AG08395 (cell line): ENCODE data around the gene FOXF1.
A peak's percentile ranks its signal among the peaks of the same experiment; 100 is the strongest.

Source experiments
- DNase-seq: peaks from one replicate; pipeline ENCODE4 v3.0.0; 2012; ENCODE audit warnings: mixed read lengths, low spot score

FOXF1 gene

DNA sequence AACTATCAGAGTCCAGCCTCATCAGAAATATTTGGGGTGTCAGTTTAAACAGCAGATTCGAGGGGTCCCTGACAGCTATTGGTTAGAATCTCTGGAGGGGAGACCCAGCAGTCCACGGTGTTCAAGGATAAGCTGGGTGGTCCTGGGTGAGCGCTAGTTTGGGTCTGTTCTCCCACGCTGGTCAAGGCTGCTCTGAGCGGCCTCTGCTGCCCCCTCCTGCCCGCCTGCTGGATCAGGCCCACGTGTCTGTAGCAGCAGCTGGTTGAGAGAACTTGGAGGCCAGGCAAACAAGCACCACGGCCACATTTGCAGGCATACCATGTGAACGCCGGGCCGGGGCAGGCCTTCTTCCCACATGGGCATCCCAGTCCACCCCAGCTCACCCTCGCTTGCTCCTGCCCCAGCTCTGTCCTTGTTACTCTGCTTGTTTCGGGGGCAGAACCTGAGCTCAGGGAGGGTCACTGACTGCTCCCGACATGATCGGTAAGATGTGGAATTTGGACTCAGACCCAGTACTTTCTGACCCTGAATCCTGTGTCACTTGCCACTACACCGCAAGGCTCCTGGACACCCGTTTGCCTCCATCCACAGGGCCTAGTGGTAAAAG, 7.4 kb downstream of the FOXF1 start:
- DNase-seq, result peak; percentile 82

- no peak for DNase-seq
Observed at GRCh38 chr16:86519007-86519648, 8.8 kb downstream of the FOXF1 start.

DNA sequence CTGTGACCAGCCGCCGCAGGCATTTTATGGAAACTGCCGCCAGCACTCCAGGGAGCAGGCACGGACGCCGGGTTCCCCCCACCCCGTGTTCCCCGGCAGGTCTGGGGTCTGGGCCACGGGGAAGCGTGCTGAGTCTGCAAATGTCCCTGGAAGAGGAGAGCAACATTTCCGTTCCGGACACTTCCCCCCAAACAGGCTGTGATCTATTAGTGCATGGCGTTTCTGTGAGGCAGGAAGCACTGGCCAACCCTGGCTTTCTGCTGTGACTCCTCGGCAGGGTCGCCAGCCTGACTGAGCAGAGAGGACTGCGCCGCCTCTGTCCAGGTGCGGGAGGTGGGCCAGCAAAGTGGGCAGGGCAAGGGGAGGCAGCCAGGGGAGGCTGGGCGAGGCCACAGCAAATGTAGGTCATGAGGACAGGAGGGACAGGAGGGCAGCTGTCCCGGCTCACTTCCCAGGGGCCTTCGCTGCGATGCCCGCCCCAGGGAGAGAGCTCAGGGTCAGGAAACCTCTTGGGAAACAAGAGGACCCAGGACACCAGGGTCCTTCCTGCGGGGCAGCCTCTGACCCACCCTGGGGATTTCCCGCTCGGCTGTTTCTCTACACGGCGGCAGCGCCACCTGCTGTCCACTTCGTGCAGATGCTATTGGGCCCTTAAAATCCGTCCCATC, 9.5 kb downstream of the FOXF1 start:
- peak; percentile 76 for DNase-seq

- no peak for DNase-seq
Observed at GRCh38 chr16:86520317-86521210, 10.2 kb downstream of the FOXF1 start.

GRCh38 chr16:86521236-86522197, 11.2 kb downstream of the FOXF1 start:
- no peak for DNase-seq

DNA sequence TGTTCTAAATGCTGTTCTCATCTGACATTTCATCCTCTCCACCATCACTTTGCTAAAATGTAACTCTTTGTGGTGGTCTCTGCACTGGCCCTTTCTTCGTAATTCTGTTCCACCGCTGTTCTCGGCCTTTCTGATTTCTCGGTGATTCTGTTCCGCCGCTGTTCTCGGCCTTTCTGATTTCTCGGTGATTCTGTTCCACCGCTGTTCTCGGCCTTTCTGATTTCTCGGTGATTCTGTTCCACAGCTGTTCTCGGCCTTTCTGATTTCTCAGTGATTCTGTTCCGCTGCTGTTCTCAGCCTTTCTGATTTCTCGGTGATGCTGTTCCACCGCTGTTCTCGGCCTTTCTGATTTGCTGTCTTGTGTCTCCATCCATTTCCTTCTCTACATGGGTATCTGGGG, 12.3 kb downstream of the FOXF1 start:
- DNase-seq, result no peak

GRCh38 chr16:86523166-86523740, 12.9 kb downstream of the FOXF1 start:
- DNase-seq, result no peak

DNA sequence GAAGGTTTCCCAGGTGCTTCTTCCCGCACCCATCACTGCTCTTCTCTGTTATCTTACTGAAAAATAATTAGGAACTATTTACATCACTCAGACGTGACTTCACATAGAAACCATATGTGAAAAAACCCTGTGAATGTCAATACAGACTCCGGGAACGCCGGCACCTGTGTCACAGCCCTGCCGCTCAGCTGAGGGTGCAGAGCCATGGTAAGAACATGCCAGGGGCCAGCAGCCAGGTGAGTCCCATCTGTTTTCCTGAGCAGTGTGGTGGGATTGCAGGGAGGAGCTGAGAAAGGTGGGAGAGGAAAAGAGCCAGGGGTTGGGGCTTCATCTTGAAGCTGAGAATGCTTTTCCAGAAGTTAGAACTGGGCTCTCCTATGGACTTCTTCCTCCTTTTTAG, 13.7 kb downstream of the FOXF1 start:
- no peak for DNase-seq

DNA sequence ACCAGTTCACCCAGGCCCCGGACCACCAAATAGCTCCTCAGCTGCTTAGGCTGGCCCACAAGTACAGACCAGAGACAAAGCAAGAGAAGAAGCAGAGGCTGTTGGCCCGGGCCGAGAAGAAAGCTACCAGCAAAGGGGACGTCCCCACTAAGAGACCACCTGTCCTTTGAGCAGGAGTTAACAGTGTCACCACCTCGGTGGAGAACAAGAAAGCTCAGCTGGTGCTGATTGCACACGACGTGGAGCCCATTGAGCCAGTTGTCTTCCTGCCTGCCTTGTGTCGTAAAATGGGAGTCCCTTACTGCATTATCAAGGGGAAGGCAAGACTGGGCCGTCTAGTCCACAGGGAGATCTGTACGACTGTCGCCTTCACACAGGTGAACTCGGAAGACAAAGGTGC, 15.4 kb downstream of the FOXF1 start:
- no peak for DNase-seq

DNA sequence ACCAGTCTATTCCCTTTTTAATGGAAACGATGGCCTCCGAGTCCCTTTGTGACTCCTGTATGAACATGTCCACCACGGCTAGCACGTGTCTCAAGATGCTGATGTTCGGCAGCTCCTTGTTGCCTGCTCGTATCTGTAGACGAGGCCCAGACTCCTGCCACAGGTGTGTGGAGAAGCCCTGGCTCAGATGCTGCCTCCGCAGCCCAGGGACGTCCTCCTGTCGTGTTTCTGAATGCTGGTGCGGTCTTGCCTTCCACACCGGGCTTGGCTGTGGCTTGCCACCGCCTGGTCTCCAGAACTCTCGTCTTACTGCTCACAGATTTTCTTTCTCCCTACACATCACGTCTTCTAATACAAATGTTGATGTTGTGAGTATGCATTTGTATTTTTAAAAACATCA, 17.0 kb downstream of the FOXF1 start:
- no peak for DNase-seq

- DNase-seq, result no peak
Observed at GRCh38 chr16:86528061-86528929, 18.0 kb downstream of the FOXF1 start.

- DNase-seq, result no peak
Observed at GRCh38 chr16:86529160-86529559, 18.8 kb downstream of the FOXF1 start.

DNA sequence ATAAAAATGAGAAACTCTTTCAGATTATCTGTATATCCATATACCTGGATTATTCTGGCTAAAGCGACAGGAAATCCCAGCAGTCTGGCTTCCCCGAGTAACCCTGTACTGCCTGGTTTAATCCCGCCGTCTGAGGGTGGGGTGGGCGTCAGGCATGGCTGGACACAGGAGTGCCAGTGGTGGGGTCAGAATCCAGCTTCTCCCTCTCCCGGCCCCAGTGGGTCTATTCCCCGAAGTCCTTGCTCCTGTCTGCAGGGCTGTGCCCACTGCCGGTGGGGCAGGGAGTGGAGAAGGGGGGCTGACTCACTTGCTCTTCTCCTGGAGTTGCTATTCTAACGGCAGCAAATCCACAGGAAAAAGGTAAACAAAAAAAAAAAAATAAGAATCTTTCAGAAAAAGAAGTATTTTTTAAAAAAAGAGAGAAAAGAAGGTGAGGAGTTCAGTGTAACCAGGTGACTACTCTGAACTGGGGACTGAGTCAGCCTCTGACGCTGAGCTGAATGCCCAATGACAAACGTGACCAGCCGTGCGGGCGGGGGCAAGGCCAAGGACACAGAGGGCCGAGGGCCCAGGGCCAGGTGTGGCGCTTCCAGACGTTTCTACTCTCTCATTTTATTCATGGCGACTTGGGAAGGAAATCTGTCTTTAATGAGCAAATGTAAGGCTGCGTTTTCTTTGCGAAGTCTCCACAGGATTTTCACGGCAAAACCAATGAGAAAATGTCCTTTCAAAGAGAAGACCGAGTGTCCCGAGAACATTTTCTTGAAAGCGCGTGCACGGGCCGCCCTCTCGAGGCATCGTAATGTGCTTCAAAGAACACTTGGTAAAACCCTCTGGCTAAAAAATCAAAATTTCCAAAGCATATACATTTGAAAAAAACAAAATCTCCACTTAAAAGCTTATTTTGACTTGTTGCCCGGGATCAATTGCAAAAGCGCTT, 20.2 kb downstream of the FOXF1 start:
- DNase-seq, result no peak

GRCh38 chr16:86531191-86531545, 20.8 kb downstream of the FOXF1 start:
- DNase-seq, result no peak

DNA sequence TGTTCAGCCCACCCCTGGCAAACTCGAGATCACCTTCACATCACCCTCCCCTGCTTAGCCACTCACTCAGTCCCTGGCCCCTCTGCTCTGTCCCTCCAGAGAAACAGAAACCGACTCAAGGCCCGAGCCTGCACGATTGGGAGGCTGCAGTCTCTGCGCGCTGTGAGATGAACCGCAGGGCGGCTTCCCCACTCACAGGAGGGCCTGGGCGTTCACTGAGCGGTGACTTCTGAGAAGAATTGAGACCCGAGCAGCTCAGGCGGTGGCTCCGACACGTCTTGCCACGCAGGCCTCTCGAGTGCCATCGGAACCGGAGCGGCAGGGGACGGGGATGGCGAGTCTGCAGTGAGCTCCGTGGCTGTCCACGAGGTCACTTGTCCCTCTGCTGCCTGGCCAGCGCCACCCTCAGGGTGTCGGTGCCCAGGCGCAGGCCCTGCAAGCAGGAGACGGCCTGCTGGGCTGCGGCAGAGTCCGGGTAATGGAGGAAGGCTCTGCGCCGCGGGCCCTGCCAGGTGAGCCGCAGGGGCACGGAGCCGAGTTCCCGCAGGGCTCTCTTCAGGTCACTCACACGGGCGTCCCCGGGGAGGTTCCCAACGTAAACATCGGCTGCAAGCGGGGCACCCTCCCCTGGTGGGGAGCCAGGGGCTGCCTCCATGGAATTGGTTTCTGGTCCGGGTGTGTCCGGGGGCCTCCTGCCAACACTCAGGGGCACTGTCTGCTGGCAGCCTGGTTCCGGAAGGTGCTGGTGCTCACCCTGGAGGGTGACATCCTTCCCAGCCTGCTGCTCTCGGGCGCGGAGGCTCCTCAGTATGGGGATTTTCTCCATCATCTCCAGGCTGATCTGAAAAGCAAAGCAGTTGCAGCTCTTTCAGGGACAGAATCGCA, 21.6 kb downstream of the FOXF1 start:
- no peak for DNase-seq

DNA sequence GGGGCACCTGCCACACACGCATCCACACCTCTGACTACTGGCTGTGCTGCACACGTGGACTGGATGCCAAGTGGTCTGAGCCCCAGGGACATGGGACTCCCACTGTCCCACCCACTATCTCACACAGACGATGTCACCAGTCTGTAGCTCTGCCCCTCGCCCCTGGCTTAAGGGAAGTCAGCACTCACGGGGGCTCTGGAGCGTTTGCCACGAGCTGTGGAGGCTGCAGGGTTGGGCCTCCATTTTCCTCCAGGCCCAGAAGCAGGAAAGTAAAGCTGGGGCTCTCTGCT, 22.1 kb downstream of the FOXF1 start:
- no peak for DNase-seq

GRCh38 chr16:86533076-86533475, 22.7 kb downstream of the FOXF1 start:
- DNase-seq, result no peak

GRCh38 chr16:86533767-86534351, 23.5 kb downstream of the FOXF1 start:
- DNase-seq, result no peak
